Suppressor macrophage (primary cell): ENCODE measurements around the gene TMEM161B.
"Not testable (repeated sequence)": the region's sequence is repeated elsewhere in the genome, so short reads cannot be mapped to it uniquely, and the experiment has no call there.

Experiments
- DNase-seq, 4 experiments: peaks; one replicate each; pipeline ENCODE4 v3.0.0-alpha.2; 2020 to 2022

TMEM161B gene

DNA sequence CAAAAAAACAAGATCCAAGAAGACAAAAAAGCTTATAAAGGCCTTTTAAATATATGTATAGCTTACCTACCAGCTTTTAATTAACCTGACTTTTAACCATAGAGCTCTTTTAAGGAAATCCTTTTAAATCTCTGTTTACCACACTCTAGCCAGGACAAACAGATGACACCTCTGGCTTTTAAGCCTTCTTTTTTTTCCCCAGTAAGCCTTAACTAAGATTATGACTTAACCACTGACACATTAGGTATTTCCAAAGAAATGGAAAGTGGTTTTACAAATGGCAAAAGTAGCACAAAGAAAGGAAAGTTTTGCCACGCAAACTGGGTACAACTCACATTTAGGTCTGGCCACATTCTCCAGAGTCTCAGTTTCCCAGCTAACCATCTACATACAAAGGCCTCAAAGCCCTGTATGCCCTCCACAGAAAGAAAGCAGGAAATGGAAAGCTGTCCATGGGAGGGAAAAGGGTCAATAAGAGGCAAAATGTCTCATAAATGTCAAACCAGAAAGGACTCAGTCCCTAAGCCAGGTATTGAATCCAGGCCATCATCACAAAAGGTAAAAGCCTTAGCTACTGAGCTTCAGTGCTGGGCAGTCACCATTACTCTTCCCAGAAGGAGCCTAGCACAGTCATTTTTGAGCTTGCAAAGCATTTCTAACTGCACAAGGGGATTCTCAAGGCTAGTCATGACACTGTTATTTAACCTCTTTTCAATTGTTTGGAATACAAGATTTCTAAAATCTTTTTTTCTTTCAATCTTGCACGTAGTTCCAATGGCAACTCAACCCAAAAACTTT is 19.7 kb downstream of the TMEM161B start:
- DNase-seq, result no peak

DNA sequence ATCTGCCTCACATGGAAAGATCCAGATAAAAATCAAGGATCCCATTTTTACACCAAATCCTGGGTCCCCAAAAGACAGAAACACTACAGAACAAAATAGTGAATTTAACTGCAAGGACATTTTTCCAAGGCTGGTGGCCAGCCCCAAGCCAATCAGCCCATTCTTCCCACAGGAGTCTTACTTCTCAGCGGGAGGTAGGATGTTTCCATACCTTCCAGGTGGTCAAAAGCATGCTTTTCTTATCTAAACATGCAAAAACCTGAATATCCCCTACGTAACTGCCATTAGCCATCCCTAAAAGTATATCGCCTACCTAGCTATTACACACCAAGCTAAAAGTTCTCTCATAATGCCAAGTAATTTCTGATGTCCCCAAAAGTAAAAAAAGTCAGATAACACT is 20.6 kb downstream of the TMEM161B start:
- no peak for DNase-seq

DNA sequence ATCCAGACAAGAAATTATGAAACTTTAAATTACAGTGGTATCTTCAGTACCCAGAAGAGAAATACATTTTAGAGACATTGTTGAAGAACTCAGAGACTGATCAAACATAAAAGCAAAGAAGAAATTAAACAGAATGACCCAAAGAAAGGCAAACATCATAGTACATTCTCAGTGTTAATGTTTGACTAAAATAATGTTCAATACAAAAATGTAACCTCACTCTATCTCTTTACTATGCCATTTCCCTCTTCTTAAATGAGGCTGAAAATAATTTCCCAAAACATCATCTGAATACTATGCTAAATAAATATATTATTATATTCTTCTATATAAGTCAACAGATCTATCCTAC is 22.8 kb downstream of the TMEM161B start:
- no peak for DNase-seq

DNA sequence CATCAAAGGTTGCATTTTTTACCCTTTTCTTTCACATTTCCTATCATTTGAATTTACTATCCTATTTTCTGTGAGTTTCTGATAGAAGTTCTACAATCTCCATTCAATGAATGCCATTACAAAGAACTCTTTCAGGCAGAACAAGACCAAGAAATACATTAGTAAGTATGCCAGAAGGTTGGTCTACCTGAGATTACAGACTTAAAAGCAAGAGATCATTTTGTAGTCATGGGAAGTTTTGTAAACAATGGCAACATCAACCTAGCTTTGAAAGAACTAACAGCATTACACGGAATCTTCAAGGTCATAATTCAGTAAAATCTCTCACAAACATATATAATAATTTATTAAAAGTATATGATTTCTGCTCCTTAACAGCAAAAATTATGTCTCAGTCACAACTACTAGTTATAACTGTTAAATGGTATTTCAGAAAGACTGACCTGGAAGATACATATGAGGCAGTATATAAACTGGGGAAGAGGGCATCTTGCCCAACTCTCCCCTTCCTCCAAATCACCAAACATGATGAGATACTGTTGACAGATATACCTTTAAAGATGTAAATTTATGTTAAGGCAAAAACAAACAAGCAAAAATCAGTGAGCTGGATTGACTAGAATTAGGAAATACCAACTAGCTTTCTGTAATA is 23.3 kb downstream of the TMEM161B start:
- DNase-seq, result no peak

DNA sequence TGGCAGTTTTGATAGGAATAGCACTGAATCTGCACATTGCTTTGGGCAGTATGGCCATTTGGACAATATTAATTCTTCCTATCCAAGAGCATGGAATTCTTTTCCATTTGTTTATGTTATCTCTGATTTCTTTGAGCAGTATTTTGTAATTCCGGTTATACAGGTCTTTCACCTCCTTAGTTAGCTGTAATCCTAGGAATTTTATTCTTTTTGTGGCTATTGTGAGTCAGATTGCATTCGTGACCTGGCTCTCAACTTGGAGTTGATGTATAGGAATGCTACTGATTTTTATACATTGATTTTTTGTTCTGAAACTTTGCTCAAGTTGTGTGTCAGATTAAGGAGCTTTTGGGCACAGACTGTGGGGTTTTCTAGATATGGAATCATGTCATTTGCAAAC is 24.0 kb downstream of the TMEM161B start:
- no peak for DNase-seq

DNA sequence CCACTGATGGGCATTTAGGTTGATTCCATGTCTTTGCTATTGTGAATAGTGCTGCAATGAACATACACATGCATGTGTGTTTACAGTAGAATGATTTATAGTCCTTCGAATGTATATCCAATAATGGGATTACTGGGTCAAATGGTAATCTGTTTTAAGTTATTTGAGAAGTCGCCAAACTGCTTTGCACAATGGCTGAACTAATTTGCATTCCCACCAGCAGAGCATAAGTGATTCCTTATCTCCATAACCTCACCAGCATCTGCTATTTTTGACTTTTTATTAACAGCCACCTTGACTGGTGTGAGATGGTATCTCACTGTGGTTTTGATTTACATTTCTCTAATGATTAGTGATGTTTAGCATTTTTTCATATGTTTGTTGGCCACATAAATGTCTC is 25.2 kb downstream of the TMEM161B start:
- DNase-seq, result not testable (repeated sequence)

DNA sequence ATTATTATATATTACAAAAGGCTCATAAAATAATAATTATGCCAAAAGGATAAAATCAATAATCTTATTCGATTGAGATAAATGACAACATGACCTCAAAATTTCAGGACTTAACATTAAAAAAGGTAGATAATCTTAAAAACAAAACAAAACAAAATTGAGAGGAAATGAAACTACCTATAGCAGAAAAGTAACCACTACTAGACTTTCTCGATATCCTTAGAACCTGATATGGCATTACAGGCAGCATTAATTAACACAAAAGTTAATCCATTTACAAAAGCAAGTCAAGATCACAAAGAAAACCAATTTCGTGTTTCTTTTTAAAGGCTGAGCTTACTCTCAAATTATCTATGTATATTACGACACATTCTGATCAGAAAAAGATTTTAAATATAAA is 29.9 kb downstream of the TMEM161B start:
- no peak for DNase-seq

DNA sequence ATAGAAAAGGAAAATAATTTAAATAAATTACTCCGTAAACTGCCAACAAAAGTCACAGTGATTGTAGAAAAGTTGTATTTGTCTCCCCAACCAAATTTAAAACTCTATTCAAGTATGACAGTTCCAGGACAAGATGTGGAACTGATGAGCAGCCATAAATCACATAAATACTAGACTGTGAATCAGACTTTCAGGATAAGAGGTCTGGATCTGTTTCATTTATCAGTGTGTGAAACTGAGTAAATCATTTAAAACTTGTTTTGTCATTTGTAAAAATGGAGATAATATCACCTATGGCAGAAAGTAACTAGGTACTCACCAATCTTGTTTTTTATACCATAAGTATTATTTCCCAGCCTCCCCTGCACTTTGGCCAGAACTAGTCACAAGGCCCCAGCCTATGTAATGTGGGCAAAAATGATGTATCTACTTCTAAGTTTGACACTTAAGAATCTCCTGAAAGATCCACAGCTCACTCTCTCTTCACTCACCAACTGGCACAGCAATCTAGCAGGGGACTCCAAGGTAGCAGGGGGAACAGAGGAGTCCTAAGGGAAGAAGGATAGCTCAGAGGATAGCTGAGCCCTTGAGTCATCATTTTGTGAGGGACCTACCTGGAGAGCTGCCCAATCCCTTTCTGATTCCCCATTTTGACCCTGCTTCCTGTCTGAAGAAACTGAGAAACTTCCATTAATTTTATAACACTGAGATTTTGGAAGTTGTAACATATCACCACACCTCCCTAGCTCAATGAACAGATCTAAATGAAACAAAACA is 31.6 kb downstream of the TMEM161B start:
- DNase-seq, result no peak

DNA sequence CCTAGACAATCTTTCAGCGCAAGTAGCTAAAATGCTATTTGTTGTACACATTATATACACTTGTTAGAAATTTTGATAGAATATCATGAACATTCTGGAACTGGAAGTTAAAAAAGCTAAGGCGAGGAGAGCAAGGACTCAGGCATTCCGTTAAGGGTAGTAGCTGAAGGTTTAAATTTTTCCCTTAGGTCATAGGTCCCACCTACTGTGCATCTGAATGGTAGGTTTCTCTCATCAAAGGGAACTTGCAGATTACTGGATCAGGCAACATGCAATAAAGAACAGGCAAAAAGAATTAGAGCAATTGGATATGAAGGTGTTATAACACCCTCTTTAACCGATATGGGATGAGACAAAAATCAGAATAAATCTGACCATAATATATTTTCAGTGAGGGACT is 32.8 kb downstream of the TMEM161B start:
- no peak for DNase-seq

DNA sequence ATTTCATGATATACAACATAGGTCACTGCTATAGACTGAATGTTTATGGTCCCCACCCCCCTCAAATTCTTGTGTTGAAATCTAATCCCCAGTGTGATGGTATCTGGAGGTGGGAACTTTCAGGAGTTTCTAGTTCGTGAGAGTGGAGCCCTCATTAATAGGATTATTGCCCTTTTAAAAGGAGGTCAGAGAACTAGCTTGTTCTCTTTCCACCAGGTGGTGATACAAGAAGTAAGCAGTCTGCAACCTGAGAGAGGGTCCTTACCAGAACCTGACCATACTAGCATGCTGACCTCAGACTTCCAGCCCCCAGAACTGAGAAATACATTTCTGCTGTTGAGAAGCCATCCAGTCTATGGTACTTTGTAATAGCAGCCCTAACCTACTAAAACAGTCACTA is 33.3 kb downstream of the TMEM161B start:
- no peak for DNase-seq

DNA sequence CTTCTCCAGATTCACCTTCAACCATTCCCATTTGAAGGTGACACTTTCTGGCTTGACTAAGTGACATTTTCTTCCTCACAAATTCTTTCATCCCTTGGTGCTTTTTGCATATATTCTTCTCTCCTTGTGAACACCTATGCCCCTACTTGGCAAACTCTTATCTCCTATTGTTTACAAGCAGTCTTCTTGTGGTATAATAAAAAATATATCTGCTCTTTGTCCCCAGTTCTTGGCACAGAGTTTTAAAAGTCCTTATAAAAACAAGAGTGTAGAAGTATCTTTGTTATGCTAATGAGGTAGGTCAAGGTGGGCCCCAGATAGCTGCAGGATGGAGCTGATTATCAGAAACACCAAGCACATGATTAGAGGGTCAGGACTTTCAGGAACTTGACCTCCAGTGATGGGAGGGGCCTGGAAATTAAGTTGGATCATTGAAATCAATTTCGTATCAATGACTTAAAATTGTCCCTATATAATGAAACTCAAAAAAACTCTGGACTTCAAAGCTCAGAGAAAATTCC is 38.0 kb downstream of the TMEM161B start:
- DNase-seq, result no peak

DNA sequence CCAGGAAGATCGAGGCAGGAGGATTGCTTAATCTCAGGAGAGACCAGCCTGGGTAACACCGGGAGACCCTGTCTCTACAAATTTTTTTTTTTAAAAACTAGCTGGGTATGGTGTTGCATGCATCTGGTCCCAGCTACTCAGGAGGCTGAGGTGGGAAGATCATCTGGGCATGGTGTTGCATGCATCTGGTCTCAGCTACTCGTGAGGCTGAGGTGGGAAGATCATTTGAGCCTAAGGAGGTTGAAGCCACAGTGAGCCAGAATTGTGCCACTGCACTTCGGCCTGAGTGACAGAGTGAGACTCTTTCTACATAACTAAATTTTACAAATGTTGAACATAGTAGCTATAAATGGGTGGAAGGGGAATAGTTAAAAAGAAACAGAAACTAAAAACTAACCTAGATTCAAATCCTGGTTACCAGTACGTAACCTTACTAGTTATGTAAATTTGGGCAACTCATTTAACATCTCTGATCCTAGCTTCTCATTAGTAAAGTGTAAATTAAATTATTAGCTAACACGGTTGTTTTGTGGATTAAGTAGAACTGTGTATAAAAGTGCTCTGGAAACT is 41.7 kb downstream of the TMEM161B start:
- no peak for DNase-seq

DNA sequence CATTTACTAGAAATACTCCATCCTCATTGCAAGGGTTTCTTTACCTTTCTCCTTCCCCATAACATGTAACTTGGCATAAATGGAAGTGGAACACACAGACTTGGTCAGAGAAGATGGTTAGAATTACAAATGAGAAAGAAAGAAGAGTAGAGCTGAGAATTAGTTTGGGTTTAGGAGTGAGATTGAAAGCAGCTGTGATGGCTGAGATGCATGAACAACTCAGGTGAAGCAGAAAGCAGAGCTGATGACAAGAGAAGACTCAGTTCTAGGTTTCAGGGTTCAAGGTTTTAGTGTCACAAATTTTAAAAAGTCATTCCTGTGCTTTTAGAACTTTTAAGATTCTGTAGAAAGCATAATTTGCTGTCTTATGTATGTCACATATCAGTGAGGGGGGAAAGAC is 54.0 kb downstream of the TMEM161B start:
- DNase-seq, result no peak

DNA sequence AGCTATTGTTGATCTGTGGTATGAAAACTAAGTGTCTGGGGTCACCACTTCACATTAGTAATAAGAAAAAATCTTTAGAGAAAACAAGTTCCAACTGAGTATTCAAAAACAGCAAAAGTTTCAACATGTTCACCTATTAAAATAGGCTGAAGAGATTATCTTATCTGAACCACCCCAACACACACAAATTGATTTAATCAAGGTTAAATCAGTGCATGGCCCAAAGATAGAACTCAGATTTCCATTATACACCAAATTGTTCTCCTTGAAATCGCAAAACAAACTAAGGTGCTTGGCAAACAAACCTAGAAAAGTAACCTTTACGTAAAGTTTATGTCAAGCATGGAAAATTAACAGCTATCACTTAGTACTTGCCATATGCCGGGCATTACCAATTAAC is 61.1 kb downstream of the TMEM161B start:
- no peak for DNase-seq

DNA sequence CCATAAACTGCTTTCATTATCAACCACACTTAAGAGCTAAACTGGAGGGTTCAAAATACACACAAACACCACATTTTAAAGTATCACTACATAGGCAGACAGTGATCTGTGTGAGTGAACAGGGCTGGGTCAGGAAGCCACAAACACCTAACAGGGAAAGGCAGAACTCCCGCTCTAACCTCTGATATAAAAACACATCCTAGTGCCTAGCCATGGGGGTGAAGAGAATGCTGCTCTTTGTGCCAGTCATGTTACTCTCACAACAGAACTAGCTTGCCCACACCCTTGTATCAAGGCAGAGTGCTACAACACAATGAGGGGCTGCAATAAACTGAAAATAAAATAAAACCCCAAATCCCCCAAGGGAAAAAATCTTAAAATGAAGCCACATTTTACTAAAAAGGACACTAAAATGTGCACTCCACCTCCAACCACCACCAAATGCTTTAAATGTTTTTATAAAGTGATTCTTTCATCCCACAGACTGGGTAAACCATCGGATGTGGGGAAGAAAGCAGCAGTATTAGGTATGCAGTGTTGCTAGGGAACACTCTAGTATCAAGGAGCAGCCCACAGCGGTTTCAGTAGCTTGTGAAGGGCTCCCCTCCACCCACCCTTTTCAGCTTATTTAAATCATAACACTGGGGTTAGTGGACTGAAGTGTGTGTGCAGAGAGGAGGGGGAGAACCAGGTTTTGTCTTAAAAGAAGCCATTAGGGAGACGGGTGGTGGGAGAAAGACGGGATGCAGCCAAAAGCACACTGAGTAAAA is 64.5 kb downstream of the TMEM161B start:
- no peak for DNase-seq

DNA sequence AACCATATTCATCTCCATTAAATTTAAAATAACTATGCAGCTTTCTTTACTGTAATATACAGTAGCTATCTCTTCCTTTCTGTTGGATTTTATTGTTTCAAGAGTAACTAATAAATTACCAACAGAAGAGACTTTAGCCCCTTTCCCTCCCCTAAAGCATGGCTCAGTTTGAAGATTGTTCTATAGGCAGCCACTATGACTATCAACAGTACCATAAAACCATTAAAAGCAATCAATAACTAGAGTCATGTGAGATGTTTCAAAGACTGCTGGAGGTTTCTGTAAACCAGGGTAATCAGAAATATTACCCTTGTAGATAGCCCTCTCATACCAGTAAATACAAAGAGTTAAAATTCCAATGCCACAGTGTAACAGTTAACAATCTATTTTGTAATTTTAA is 73.0 kb downstream of the TMEM161B start:
- DNase-seq, result no peak

DNA sequence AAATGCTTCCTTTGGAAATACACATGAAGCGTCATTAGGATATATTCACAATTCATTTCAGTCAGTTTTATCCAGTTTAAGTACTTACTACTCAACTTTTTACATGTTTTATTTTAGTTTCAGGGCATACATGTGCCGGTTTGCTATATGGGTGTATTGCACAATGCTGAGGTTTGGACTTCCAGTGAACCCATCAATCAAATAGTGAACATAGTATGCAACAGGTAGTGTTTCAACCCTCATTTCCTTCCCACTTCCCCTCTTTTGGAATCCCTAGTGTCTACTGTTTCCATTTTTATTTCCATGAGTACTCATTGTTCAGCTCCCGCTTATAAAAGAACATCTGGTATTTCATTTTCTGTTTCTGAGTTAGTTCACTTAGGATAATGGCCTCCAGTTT is 74.7 kb downstream of the TMEM161B start:
- no peak for DNase-seq

DNA sequence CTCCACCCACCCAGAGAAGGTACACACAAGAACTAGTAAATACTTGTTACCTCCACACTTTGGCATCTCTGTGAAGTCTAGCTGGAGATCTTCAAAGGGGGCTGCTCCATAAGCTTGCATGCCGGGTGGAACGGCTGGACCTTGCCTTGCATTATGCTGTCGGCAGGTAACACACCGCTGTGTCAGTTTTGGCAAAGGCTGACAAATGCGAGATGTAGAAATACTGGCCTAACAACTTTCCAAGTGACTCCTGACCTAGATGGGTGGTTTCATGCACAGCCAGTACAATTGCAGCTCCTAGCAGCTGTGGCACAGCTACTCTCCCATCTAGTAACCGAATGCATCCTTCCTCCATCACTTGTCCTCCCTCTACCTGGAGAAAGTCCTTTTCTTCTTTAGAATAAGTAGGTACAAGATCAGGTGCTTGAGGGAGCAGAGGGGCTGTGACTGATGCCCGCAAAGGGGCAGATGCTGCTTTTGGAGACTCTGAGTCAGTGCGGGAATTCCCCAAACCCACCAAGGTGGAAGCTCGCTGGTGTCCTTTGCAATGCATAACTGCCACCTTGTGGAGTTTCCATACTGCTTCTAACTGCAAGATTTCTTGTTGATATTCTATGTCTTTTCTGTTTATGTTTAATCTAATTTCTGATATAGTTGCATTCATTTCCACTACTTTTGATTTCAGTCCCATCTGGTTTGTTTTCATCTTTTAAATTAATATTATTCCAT is 78.4 kb downstream of the TMEM161B start:
- no peak for DNase-seq

DNA sequence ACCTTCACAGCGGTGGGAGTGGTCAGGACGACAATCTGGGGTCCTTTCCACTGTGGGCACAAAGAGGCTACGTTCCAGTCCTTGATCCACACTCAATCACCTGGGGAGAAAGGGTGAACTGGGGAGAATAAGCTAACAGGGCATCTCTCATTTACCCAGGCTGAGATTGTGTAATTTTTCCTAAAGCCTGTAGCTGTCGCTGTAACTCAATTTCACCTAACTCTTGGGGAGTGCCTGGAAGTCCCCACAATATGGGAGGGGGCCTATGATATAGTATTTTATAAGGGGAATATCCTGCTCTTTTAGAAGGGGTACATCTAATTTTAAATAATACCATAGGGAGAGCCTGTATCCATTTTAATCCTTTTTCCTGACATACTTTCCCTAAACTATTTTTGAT is 79.2 kb downstream of the TMEM161B start:
- not testable (repeated sequence) for DNase-seq

DNA sequence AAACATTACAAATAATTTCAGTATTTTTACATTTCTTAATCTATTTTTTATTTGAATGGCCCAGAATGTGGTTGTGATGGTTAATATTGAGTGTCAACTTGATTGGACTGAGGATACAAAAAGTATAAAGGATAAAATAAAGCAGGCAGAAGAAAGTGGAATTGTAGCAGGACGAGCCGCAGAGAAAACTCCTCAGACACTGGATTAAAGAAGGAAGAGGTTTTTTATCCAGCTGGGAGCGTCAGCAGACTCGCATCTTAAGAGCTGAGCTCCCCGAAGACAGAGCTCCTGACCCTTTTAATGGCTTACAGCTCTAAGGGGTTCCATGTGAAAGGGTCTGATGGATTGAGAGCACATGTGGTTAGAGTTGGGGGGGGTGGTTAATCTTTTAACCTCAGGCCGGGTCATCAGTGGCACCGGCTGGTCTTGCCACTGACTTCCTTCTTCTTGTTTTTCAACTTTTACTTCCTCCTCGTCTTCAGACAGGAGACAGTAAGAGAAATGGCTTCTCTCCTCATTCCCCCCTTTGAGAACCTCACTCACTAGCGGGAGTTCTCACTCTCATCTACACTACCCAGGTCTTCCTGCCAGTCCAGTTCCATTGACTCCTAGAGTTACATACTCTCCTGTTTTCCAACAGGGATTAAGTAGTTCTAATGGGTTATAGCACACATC is 80.0 kb downstream of the TMEM161B start:
- DNase-seq, result peak in 2 of 4 experiments; percentile 1 to 2

DNA sequence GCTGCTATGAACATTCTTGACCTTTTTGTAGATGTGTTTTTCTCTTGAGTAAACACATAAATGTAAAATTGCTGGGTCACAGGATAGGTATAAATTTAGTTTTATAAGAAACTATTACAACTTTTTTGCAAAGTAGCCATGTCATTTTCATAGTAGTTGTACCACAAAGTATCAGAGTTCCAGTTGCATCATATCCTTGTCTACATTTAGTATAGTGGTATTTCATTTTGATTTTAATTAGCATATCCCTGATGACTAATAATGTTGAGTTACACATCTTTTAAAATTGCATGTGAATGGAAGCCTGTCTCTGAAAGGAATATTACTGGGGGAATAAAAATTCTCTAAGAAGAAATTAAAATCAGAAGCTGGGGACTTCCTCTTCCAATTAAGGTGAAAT is 85.4 kb downstream of the TMEM161B start:
- no peak for DNase-seq
